HG03442 (cell line): ENCODE data around the gene EHD1.

Experiments used
- ATAC-seq: cut with Tn5 transposase; IDR thresholded peaks from one replicate; pipeline ENCODE4 v1.9.1; 2021; ENCODE audit warnings: mild to moderate bottlenecking, moderate library complexity; ENCODE audit not compliant: unreplicated experiment

The EHD1 gene

DNA sequence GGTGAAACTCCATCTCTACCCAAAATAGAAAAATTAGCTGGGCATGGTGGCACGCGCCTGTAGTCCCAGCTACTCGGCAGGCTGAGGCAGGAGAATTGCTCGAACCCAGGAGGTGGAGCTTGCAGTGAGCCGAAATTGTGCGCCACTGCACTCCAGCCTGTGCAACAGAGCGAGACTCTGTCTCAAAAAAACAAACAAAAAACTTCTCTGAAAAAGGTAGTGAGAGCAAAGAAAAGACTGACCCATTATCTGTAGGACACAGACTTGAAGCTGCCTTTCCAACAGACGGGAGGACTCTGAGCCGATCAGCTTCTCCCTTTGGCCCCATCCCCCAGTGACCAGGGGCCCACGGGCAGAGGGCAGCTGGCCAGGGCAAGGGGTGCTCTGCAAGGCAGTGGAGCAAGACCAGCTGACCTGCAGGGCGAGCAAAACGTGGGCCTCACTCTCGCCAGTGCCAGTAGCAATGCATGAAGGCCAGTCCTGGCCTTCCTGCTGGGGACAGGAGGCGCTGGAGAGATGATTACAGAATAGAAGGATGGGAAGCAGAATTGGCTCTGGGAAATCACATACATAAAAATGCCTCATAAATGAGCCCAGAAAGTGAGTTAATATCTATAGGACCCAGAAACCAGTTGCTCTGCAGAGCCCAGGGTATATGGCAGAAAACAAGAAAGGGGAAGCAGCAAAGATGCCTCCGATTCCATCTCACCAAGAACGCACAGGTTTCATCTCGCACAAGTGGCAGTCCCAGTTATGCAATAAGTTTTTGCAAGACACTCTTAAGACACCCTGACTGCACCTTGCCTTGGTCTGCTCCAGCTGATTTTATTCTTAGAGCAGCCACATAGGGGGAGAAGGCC, 2.8 kb downstream of the EHD1 start:
- ATAC-seq: no peak

DNA sequence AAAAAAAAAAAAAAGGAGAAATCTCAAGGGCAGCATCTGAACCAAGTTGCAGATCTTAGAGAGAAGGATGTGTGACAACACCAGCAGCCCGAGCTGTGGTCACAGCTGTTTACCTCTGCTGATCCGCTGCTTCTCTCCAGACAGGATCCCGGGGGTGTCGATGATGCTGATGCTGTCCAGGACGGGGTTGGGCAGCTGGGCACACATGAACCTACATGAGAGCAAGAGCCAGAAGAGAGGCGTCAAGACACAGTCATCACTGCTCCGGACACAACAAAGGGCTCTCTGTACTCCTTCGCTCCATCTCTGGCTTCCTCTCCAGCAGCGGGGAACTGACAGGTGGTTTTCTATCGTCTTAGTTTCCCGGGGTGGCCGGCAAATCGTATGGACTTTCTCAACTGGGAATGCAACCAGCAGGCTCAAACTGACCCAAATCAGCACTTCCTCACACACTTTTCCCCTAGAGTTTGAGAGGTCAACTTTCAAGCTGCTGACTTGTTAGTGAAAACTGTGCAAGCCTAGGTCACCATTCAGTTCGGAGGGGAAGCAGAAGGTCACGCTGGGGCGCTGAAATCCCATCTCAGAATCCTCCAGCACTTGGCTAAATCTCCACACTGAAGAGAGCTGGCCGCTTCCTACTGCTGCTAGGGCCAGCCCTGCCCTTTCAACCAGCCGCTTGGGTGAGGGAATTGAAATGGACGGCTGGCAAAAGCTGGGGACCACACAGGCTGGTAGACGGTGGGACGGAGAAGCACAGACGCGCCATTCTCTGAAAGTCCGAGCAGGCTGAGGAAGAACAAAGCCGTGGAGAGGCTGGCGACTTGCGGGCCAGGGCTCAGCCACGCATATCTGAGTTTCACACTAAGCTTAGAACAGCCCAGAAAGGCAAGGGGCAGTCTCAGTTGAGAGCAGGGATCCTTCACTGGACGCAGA, 3.8 kb downstream of the EHD1 start:
- ATAC-seq: no peak

DNA sequence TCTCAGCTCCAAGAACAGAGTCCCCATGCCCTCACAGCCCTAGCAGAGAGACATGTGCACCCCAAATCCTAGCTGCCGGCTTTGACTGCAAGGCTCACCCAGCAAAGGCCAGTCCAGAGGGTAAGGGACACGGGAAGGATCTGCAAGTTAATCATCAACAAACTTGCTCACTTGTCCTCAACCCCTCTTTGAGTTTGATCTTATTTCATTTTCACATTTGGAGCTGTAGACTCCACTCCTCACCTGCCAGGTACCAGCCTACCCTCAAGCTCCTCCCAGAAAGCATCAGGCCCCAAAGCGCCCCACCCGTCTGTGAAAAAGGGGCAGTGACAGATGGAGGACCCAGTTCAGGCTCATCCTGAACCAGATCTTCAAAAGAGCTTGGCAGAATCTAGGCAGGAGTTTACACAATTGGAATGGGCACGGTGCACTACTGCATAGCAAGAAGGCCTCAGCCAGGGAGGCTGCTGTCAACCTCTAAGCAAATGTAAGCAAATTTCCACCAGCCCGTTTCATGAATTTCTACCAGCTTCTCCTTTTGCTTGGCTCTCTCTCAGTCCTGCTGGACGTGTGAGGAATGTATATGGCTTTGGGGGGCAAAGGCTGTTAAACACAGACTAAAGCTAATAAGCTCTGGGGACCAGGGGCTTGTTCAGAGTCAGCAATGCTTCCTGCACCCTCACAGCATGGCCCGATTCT, 5.5 kb downstream of the EHD1 start:
- ATAC-seq: no peak

- no peak for ATAC-seq
Observed at GRCh38 chr11:64871492-64871891, 6.9 kb downstream of the EHD1 start.

DNA sequence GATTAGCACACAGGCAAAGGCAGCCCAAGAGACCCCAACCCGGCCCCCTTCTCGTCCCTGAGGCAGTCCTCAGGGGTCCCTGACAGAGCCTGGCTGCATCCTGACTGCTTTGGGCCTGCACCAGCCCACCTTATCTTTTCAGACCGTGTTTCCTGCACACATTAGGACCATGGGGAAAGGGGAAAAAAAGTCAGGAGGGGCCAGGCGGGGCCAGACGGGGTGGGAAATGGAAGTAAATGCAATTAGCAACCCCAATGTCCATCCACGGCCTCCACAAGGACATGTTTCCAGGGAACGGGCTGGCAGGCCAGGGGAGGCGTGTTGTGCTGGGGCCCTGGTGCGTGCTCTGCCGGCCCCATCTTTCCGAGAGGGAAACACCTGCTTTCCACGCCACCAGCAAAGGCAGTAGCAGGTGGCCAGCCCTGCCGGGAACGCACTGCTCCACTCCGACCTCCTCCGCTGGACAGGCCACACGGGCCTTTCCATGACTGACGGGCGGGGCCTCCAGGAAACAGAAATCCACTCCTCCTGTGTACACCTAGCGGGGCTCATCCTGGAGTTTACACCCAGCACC, 7.4 kb downstream of the EHD1 start:
- no peak for ATAC-seq

DNA sequence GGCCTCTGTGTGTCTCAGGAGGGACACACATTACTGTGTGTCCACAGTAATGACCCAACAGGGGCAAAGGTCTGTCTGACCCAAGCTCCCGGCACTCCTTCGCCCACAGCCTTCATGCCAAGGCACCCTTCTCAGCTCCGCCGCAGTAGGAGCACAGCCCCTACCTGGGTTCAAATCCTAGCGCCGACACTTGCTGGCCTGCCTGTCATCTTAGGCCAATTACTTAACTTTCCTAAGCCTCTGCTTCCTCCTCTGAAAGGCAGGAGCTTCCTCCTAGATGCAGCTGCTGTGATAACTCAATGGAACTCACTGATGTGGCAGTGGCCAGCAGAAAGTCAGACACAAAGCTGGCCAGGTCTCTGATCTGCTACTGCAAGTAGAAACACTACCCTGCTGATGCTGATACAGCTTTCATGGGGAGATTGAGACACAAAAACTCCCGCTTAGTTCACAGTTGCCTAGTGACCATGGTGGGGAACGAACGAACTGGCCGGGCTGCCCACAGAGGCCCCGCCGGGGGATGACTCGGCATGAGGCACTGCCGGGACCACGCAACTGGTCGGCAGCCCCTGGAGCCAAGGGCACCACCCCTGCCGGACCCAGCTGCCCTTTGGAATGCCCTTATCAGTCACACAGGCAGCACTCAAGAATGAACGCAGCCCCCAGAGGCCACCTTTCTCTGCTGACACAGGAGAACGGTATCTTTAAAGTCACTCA, 8.1 kb downstream of the EHD1 start:
- ATAC-seq: no peak

- ATAC-seq: no peak
Observed at GRCh38 chr11:64869571-64870175, 8.7 kb downstream of the EHD1 start.

DNA sequence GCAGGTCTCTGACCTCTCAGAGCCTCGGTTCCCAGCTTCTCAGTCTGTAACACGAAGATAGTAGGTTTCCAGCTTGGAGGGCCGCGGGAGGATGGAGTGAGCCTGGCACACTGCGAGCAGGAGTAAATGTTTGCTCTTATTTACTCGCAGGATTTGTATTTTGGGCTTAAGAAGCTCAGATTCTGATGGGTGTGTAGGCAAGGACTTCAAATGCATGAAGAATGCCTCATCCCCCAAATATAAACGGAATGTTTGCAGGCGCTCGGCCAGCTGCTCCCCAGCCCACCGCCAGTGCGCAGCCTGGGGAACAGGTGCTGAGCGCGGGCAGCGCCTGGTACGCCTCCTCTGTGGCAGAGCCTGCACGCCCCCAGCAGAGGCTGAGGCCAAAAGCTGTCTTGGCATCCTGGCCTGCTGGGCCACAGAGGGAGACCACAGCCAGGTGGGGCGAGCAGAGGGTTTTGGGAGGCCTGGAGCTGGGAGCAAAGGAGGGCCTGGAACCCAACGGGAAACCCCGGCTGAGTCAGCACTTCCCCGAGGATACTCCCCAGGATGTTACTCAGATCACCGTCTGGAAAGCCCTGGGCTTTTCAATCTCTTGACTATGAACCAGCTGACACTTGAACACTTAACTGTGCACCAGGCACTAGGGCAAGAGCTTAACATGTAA, 9.4 kb downstream of the EHD1 start:
- ATAC-seq: no peak

GRCh38 chr11:64867748-64868462, 10.5 kb downstream of the EHD1 start:
- ATAC-seq: no peak

GRCh38 chr11:64866173-64866491, 12.3 kb downstream of the EHD1 start:
- ATAC-seq: no peak

GRCh38 chr11:64865286-64866172, 12.9 kb downstream of the EHD1 start:
- no peak for ATAC-seq

GRCh38 chr11:64864473-64865285, 13.7 kb downstream of the EHD1 start:
- no peak for ATAC-seq

GRCh38 chr11:64864135-64864472, 14.3 kb downstream of the EHD1 start:
- ATAC-seq: no peak

DNA sequence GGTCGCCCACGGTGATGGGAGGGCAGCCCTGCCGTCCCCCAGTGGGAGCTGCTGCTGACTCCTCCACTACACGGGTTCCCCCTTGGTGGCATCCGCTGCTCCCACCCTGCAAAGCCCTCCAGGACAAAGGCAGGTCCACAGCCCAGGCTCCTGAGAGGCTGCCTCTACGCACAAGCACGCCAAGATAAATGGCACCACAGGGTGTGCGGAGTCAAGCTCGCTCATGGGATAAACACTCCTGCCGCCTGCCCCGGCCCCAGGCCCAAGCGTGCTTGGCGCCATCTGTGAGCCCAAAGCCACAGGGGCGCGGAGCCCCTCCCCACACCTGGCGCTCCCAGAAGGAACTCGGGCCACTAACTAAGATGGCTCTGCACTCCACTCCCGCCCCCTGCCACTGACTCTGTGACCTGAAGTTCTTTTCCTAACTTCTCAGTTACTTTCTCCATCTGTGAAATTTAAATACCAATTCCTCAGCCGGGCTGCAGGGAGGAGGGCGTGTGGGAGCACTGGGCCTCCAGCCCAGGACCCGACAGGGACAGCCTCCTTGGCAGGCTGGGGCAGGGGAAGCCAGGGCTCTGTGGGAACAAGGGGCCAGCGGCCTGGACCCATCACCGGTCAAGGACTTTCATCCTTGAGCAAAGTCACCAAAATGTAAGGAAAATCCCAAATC, 14.9 kb downstream of the EHD1 start:
- ATAC-seq: no peak

DNA sequence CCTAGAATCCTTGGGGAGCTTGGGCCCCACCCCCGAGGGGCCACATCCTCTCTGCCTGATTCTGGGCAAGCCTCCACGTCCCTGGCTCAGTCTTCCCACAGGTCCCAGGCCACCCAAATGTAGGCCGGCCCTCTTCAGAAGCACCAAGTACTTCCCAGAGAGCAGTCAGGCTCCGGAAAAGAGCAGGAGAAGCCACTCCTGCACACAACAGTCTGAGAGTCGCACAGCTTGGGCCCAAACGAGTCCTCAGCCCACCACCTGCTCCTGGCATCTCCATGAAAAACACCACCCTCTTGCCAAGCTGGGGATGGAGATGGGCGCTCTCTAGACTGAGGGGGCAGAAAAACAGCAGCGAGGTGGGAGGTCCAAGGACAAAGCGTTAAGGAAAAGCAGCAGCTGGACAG, 15.4 kb downstream of the EHD1 start:
- ATAC-seq: no peak

- no peak for ATAC-seq
Observed at GRCh38 chr11:64861227-64861975, 17.0 kb downstream of the EHD1 start.
